Coronary artery (tissue), 2 donors: ENCODE data around the gene ERF.

Experiments
- DNase-seq: peaks from one replicate; pipeline ENCODE4 v3.0.0-alpha.2; 2017; ENCODE audit warnings: low spot score
- H3K27ac ChIP-seq, 2 donors: fragments of 200-600 bp; sonication (generic); one replicate each; pipeline ENCODE4 v1.5.1; 2016 to 2019
- H3K4me3 ChIP-seq: fragments of 200-600 bp; sonication (generic); 2 replicates; pipeline ENCODE4 v1.5.1; 2016; ENCODE audit warnings: mild to moderate bottlenecking, moderate library complexity
- CTCF ChIP-seq: fragments of 200-600 bp; sonication (generic); IDR thresholded peaks from one replicate; pipeline ENCODE4 v1.5.1; 2019; ENCODE audit warnings: antibody characterized with exemption

Gene ERF

GRCh38 chr19:42291435-42291810 lies 36.5 kb upstream of the ERF start:
- no peak for TF ChIP-seq CTCF
- Histone ChIP-seq H3K4me3 (no peak overlapping the region), H3K27ac (no peak overlapping the region)
- no peak for DNase-seq

GRCh38 chr19:42290523-42291434 lies 35.9 kb upstream of the ERF start:
- TF ChIP-seq CTCF = no peak
- Histone ChIP-seq H3K4me3 (no peak overlapping the region), H3K27ac (no peak overlapping the region)
- DNase-seq = no peak

GRCh38 chr19:42290136-42290522 lies 35.2 kb upstream of the ERF start:
- no peak overlapping the region for H3K27ac ChIP-seq
- no peak for TF ChIP-seq CTCF
- DNase-seq = no peak
- H3K4me3 ChIP-seq = no peak overlapping the region

- no peak for DNase-seq
- Histone ChIP-seq H3K4me3 (no peak overlapping the region), H3K27ac (no peak overlapping the region)
- no peak for TF ChIP-seq CTCF
These were observed 34.7 kb upstream of the ERF start for GRCh38 chr19:42289556-42290041.

- TF ChIP-seq CTCF = no peak
- Histone ChIP-seq H3K27ac (no peak overlapping the region), H3K4me3 (no peak overlapping the region)
- DNase-seq = no peak
These were observed 34.1 kb upstream of the ERF start for GRCh38 chr19:42288881-42289555.

GRCh38 chr19:42288387-42288786 lies 33.5 kb upstream of the ERF start:
- no peak overlapping the region for H3K27ac ChIP-seq
- no peak overlapping the region for H3K4me3 ChIP-seq
- DNase-seq = no peak
- TF ChIP-seq CTCF = no peak

- no peak for DNase-seq
- no peak overlapping the region for H3K27ac ChIP-seq
- no peak overlapping the region for H3K4me3 ChIP-seq
- TF ChIP-seq CTCF = no peak
These were observed 32.8 kb upstream of the ERF start for GRCh38 chr19:42287827-42288107.
